K562 (cell line): ENCODE data around the gene POLD3. TPM values are rescaled to one million over a fixed set of nuclear protein-coding genes. Genes with fewer than 3 reads are reported as not detected.

Experiments used
- ATAC-seq: fragments of 200-7000 bp; cut with Tn5 transposase; 3 replicates; pipeline ENCODE4 v1.9.1; 2020; ENCODE audit warnings: moderate library complexity
- BruUV-seq: library from RNA; stranded (reverse); fragments of 400-500 nt; replicated peaks from 2 replicates; lab custom pipeline; 2021; lab: Mats Ljungman, UMichigan
- CTCF ChIA-PET: fragments of 300-600 bp; formaldehyde crosslinking; extraction: SDS; loops from one replicate; lab custom pipeline; 2021; ENCODE audit warnings: low intra/inter-chr PET ratio; lab: Yijun Ruan, JAX
- POLR2A ChIA-PET: fragments of 300-600, 350-650 bp; sonication (Branson Sonifier 250); formaldehyde crosslinking; extraction: SDS; loops from one replicate; lab custom pipeline; 2021; ENCODE audit warnings: antibody characterized with exemption, inconsistent platforms; lab: Yijun Ruan, JAX
- DNase-seq, 4 experiments: peaks; one replicate each; pipeline versions ENCODE4 v3.0.0 to v3.0.0-alpha.2; 2011 to 2018; ENCODE audit warnings: low spot score in 3 of 4, mixed read lengths in 3 of 4; ENCODE audit errors: extremely low read depth in 1 of 4
- FAIRE-seq: peaks from 2 replicates; lab custom pipeline; 2011; peaks lifted over from hg19 to GRCh38; lab: Jason Lieb, UNC
- H2AFZ ChIP-seq: 2 replicates; pipeline ENCODE4 v1.6.0; 2011; ENCODE audit warnings: low read depth, low read length, control low read depth, inconsistent platforms
- H3K27ac ChIP-seq: fragments of 200-600 bp; 3 replicates; pipeline ENCODE4 v1.8.0; 2011; ENCODE audit warnings: low read depth, mild to moderate bottlenecking, control low read depth, inconsistent platforms, low read length, moderate library complexity, mixed read lengths; ENCODE audit errors: extremely low read depth
- H3K27me3 ChIP-seq, 2 experiments: fragments of 300-600 bp in 1 of 2; 2 replicates in 1 of 2; 3 replicates in 1 of 2; pipeline versions ENCODE4 v1.6.0 to v1.8.0; 2011; ENCODE audit warnings: inconsistent platforms in 2 of 2, low read length in 2 of 2, mild to moderate bottlenecking in 1 of 2, mixed read lengths in 1 of 2, moderate library complexity in 1 of 2; ENCODE audit not compliant: control insufficient read depth in 2 of 2, insufficient read depth in 2 of 2
- H3K36me3 ChIP-seq: fragments of 300-600 bp; 3 replicates; pipeline ENCODE4 v1.8.0; 2011; ENCODE audit warnings: mild to moderate bottlenecking, low read length, inconsistent platforms; ENCODE audit not compliant: control insufficient read depth, insufficient read depth
- H3K4me1 ChIP-seq, 2 experiments: fragments of 200-600 bp in 1 of 2; replicated peaks in 1 of 2; 2 replicates in 1 of 2; 3 replicates in 1 of 2; pipeline versions ENCODE4 v1.5.1 to v1.8.0; 2011; ENCODE audit warnings: inconsistent platforms in 2 of 2, low read length in 2 of 2, mild to moderate bottlenecking in 1 of 2, mixed read lengths in 1 of 2, moderate library complexity in 1 of 2; ENCODE audit not compliant: control insufficient read depth in 2 of 2, insufficient read depth in 2 of 2
- H3K4me2 ChIP-seq: 2 replicates; pipeline ENCODE4 v1.6.1; 2011; ENCODE audit warnings: low read length, control low read depth, inconsistent platforms, mixed read lengths; ENCODE audit not compliant: insufficient read depth
- H3K4me3 ChIP-seq: fragments of 200-600 bp; sonication (generic), shearing (Covaris generic); 2 replicates; pipeline ENCODE4 v1.5.1; 2016; ENCODE audit warnings: control low read depth, inconsistent platforms
- H3K79me2 ChIP-seq: fragments of 200-600 bp; 3 replicates; pipeline ENCODE4 v1.8.0; 2011; ENCODE audit warnings: low read length, inconsistent platforms; ENCODE audit not compliant: control insufficient read depth, insufficient read depth
- H3K9ac ChIP-seq, 2 experiments: 2 replicates each; pipeline versions ENCODE4 v1.6.0 to v1.6.1; 2011; ENCODE audit warnings: low read depth in 2 of 2, low read length in 2 of 2, control low read depth in 1 of 2, inconsistent platforms in 1 of 2, mild to moderate bottlenecking in 1 of 2, mixed read lengths in 1 of 2; ENCODE audit not compliant: insufficient read depth in 1 of 2
- H3K9me1 ChIP-seq: one replicate; pipeline ENCODE4 v1.6.0; 2011; ENCODE audit warnings: inconsistent platforms, mild to moderate bottlenecking, low read length, moderate library complexity; ENCODE audit not compliant: control insufficient read depth, insufficient read depth
- H3K9me3 ChIP-seq: replicated peaks from 2 replicates; pipeline ENCODE4 v1.5.1; 2011; ENCODE audit warnings: low read depth, low read length, inconsistent platforms; ENCODE audit not compliant: control insufficient read depth, insufficient read depth
- H4K20me1 ChIP-seq: replicated peaks from 2 replicates; pipeline ENCODE4 v1.6.1; 2011; ENCODE audit warnings: low read length, inconsistent platforms, mixed read lengths; ENCODE audit not compliant: control insufficient read depth, insufficient read depth
- FIP1L1 ChIP-seq: fragments of 200-400 bp; formaldehyde crosslinking; IDR thresholded peaks from 2 replicates; pipeline ENCODE4 v1.6.1; 2018; ENCODE audit warnings: mild to moderate bottlenecking, low read depth, low read length; ENCODE audit not compliant: poor library complexity, severe bottlenecking
- HMGXB4 ChIP-seq: sonication (generic); formaldehyde crosslinking; IDR thresholded peaks from 2 replicates; pipeline ENCODE4 v1.8.1; 2023; ENCODE audit warnings: mild to moderate bottlenecking, missing genetic modification reagents
- SIX5 ChIP-seq, 2 experiments: IDR thresholded peaks; 2 replicates each; pipeline ENCODE4 v1.6.1; 2011; ENCODE audit warnings: low read length in 2 of 2, borderline replicate concordance in 1 of 2, low read depth in 1 of 2, mild to moderate bottlenecking in 1 of 2, moderate library complexity in 1 of 2; ENCODE audit not compliant: insufficient read depth in 1 of 2
- SRSF9 ChIP-seq: fragments of 200-400 bp; formaldehyde crosslinking; IDR thresholded peaks from 2 replicates; pipeline ENCODE4 v1.6.1; 2017; ENCODE audit warnings: low read depth, low read length, borderline replicate concordance
- YBX1 ChIP-seq: fragments of 450-650 bp; IDR thresholded peaks from 2 replicates; pipeline ENCODE4 v1.7.1; 2016; ENCODE audit warnings: mild to moderate bottlenecking
- ZNF174 ChIP-seq: fragments of 250-450 bp; sonication (Bioruptor Pico); IDR thresholded peaks from 2 replicates; pipeline ENCODE4 v1.4.0; 2020; ENCODE audit warnings: mild to moderate bottlenecking
- WGBS: fragments of 100-300 bp; shearing (Covaris generic); methylation state at CpG from one replicate; pipeline ENCODE4 v1.1.6; 2016; ENCODE audit warnings: low coverage, mixed read lengths; ENCODE audit not compliant: insufficient coverage; ENCODE audit errors: missing lambda C conversion rate; 5-methylcytosine and 5-hydroxymethylcytosine counted together
- in situ Hi-C: fragments of 300-500 bp; cut with MboI; formaldehyde crosslinking; loops from 4 replicates; pipeline ENCODE4 v1.15.0; 2018; ENCODE audit warnings: inconsistent platforms, mixed read lengths
- intact Hi-C: fragments of 100-400 bp; cut with micrococcal nuclease; formaldehyde crosslinking; loops from 2 replicates; pipeline ENCODE4 v1.14.2; 2022
- polyA plus RNA-seq, 8 experiments: library from polyadenylated mRNA; depleted of rRNA in 4 of 8; stranded (reverse) in 5 of 8; unstranded in 3 of 8; fragments of >200 nt; fragmentation: Nextera tagmentation in 2 of 8; fragmentation: Illumina TruSeq in 1 of 8; extraction: Ambion mirVana in 2 of 8; extraction: Trizol in 1 of 8; gene quantifications; 2 replicates each; pipeline versions ENCODE4 v1.2.1 to v1.2.3, GENCODE V29; 2011 to 2014; ENCODE audit warnings: inconsistent platforms in 1 of 8, missing spikeins in 1 of 8
- total RNA-seq, 7 experiments: library from RNA; depleted of rRNA in 6 of 7; stranded (reverse); fragments of >200 nt in 6 of 7; fragmentation: Illumina TruSeq in 2 of 7; extraction: Trizol in 2 of 7; gene quantifications; 2 replicates each; pipeline versions ENCODE4 v1.2.1 to v1.2.3, GENCODE V29; 2011 to 2021; ENCODE audit warnings: low replicate concordance in 1 of 7

The POLD3 gene
- total and polyA plus RNA-seq, 9 of the 15 experiments (the other 6 are each of a cell fraction or from before 2014, with no cell fraction given), result 10.6 to 40.1 (median 24.6) TPM

- TF ChIP-seq ZNF174 (CRISPR knock-in tag), result no peak
- no peak for TF ChIP-seq SIX5 (IDR thresholded peaks at IDR 0.05; ENCODE audit: borderline replicate concordance in 1 of 2, insufficient read depth in 1 of 2, low read depth in 1 of 2, low read length in 2 of 2)
- TF ChIP-seq FIP1L1, result no peak
- no peak for TF ChIP-seq YBX1
- TF ChIP-seq HMGXB4 (CRISPR knock-in tag), result no peak
- no peak for TF ChIP-seq SRSF9
- Histone ChIP-seq H3K27me3 (peaks cover 8 to 23% of the 10 kb centered on the region in 2 experiments), H3K4me1 (no peaks in the 10 kb centered on the region; a peak in 1 of 5 replicates), H2AFZ (no peak overlapping the region), H3K9me1 (no peaks in the 10 kb centered on the region), H3K9ac (no peak overlapping the region), H3K4me3 (no peak overlapping the region), H4K20me1 (no peaks in the 10 kb centered on the region), H3K4me2 (no peak overlapping the region), H3K79me2 (no peaks in the 10 kb centered on the region), H3K9me3 (no peaks in the 10 kb centered on the region), H3K36me3 (no peaks in the 10 kb centered on the region), H3K27ac (no peak overlapping the region)
- WGBS, result 7% methylated on average over 6 of the region's 6 CpGs
- in situ Hi-C loops, result loop anchor here (5.0 kb wide), 1 partner anchor 117 kb away; no protein-coding TSS in a partner anchor
- intact Hi-C loops, result no loop called here
- ChIA-PET POLR2A (interaction anchor here (0.6 kb wide), 1 partner anchor 147 kb away, joined by 3 read pairs; no protein-coding TSS in a partner anchor), CTCF (no interaction called here)
- no peak for ATAC-seq
- no TSS peak for BruUV-seq
- no peak for DNase-seq
- FAIRE-seq, result no peak
Observed at GRCh38 chr11:74579577-74580270, 12.7 kb upstream of the POLD3 start.
